Subcutaneous adipose tissue (tissue), 4 donors: ENCODE measurements around the gene SH3RF1. TPM values are rescaled to one million over a fixed set of nuclear protein-coding genes. Genes with fewer than 3 reads are reported as not detected.

Experiments
- total RNA-seq, 4 donors: library from RNA; depleted of rRNA; stranded (reverse); fragments of >200 nt; gene quantifications; one replicate each; pipeline ENCODE4 v1.1.0, GENCODE V29; 2016
- TF ChIP-seq, protein P1 (sequence below): fragments of 450-650 bp; IDR thresholded peaks from one replicate; pipeline ENCODE4 v1.5.1; 2016; ENCODE audit warnings: low read depth, mild to moderate bottlenecking, control low read depth, antibody characterized with exemption, moderate library complexity

Gene SH3RF1
- total RNA-seq, 4 donors from 2014 or later = 12.9 to 36.9 (median 20.8) TPM

DNA sequence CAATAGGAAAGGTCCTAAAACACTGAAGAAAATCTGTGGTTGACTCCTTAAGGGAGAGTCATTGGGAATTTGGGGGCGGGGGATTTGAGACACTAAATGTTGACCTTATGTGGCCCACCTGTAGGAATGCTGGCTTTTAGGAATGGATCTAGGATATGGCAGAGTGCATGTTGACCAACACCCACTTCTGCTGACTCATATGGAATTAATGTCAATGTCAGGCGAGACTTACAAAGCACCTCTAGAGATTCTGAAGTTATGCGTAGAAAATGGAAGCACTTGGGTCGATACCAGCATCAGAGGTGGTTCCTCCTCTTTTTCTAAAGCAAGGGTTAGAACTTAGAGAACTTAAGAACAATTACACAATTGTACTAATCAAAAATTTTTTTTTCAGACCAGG is 160.1 kb downstream of the SH3RF1 start:
- TF ChIP-seq, protein P1, sequence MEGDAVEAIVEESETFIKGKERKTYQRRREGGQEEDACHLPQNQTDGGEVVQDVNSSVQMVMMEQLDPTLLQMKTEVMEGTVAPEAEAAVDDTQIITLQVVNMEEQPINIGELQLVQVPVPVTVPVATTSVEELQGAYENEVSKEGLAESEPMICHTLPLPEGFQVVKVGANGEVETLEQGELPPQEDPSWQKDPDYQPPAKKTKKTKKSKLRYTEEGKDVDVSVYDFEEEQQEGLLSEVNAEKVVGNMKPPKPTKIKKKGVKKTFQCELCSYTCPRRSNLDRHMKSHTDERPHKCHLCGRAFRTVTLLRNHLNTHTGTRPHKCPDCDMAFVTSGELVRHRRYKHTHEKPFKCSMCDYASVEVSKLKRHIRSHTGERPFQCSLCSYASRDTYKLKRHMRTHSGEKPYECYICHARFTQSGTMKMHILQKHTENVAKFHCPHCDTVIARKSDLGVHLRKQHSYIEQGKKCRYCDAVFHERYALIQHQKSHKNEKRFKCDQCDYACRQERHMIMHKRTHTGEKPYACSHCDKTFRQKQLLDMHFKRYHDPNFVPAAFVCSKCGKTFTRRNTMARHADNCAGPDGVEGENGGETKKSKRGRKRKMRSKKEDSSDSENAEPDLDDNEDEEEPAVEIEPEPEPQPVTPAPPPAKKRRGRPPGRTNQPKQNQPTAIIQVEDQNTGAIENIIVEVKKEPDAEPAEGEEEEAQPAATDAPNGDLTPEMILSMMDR = no peak

DNA sequence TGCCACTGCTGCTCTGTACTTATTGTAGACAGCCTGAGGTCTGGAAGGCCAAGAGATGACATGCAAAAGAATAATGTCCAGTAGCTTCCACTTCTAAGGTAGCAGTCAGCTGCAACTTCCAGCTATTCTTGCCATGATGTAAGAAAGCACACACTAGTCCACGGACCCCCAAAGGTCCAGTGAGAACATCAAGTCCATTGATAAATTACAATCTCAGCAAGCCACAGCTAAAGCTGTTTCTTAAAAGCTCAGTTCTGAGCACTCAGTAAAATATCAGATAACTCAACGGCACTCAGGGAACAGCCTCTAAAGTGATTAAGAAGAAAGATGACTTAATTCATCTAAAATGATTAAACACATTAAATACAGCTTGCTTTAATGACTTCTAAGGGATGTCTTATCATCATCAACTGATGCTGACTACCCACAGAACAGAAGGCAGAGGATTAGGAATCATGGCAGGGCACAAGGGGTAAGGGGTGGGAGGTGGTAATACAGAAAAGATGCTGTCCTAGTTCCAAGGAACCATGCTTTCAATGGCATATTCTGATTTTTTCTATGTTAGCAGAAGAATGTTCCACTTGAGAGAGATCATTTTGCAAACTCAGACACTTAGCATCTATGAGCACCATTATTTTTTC is 161.6 kb downstream of the SH3RF1 start:
- TF ChIP-seq, protein P1 = no peak

DNA sequence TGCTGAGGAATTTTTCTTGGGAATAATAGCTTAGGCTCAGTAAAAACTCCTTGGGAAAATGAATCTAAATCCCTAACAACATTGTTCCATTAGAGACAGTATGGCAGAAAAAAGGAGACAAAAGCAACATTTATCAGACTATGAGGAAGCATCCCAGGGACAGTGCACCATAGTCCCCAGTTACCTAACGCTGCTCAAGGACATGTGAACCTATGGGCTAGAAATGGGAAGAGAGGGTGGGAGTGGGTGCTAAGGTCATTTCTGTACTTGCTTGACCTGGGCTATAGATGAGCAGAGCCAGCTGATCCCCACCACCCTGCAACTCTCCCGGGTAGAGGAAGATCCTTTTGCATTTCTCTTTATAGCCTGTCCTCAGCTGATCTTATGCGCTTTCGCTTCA is 162.5 kb downstream of the SH3RF1 start:
- TF ChIP-seq, protein P1 = no peak

DNA sequence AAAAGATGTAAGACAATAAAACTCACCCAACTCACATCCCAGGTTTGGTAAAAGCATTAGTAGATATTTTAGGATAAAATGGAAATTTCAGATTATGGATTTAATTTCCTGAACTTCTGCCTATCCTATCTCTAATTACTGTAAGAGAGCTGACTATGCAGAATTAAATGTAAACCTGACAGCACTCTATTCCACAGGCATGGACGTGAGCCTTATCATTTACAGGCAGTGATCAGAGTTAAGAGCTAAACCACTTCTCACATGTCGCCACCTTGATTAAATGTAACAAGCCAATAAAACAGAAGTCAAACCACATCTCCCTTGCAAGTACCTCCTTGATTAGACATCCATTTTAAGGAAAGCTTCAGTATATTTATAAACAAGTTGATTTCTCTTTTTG is 163.2 kb downstream of the SH3RF1 start:
- TF ChIP-seq, protein P1 = no peak

DNA sequence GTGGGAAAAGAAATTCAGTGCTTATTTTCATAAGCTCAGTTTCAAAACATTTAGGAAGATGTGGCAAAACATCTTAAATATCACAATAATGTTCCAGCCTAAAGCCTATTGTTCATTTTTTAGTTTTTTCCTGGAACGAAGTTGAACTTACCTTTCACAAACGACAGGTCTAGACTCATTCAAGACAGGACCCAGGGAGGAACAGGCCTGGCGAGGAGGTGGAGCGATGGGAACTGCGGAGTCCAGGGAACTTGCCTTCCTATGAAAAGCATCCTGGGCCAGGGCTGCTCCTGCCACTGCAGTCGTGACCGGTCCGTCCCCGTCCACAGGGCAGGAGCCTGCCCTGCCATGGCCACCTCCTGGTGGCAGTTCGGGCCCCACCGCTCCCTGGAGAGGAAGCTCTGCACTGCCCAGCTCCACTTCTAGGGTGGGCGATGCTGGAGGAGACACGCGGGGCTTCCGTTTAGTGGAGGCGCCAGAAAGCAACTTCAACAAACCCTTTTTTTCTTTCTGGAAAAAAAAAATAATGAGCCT is 164.0 kb downstream of the SH3RF1 start:
- TF ChIP-seq, protein P1 = no peak

DNA sequence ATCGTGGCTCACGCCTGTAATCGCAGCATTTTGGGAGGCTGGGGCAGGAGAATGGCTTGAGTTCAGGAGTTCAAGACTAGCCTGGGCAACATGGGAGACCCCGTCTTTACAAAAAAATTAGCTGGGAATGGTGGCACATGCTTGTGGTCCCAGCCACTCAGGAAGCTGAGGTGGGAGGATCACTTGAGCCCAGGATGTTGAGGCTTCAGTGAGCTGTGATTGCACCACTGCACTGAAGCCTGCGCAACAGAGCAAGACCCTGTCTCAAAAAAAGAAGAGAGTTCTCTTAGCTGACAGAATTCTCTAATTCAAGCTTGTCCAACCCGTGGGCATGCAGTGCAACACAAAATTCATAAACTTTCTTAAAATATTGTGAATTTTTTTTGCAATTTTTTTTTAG is 165.1 kb downstream of the SH3RF1 start:
- TF ChIP-seq, protein P1 = no peak

DNA sequence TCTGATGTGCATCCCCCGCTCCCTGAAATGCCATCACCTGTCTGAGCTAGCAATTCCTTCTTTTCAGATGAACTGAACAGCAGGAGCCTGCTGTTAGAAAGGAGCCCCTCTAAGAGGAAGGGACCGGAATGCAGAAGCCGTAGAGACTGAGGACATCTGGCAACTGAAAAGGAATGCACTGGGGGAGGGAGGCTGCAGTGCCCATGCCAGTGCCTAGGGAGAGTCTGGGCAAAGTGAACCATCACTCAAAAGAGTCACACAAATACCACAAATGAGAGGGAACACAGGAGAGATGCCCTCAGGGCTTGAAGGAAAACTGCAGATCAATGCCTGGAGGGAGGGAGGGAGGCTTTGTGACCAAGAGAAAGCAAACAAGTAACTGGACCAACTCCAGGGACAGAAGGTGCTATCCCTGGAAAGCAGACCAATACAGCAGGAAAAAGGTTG is 166.8 kb downstream of the SH3RF1 start:
- TF ChIP-seq, protein P1 = no peak
